GM12892 (cell line): ENCODE measurements around the gene RAPGEF2.

ENCODE experiments used
- POLR2A ChIP-seq: IDR thresholded peaks from 2 replicates; pipeline ENCODE4 v1.6.1; 2011; ENCODE audit warnings: low read depth, low read length, control low read depth
- POLR2AphosphoS5 ChIP-seq: IDR thresholded peaks from 2 replicates; pipeline ENCODE4 v1.6.1; 2011; ENCODE audit warnings: low read depth, low read length, control low read depth

GRCh38 chr4:159386620-159387019, 283.7 kb downstream of the RAPGEF2 start:
- no peak for TF ChIP-seq POLR2A
- TF ChIP-seq POLR2AphosphoS5, result no peak
